SK-N-SH (cell line): ENCODE results near the gene BRD3. TPM values are rescaled to one million over a fixed set of nuclear protein-coding genes. Genes with fewer than 3 reads are reported as not detected.

ENCODE experiments used
- CTCF ChIA-PET: fragments of 300-600, 350-600 bp; formaldehyde crosslinking; extraction: SDS; loops from one replicate; lab custom pipeline; 2021; lab: Yijun Ruan, JAX
- POLR2A ChIA-PET: fragments of 350-600 bp; sonication (Branson Sonifier 250); formaldehyde crosslinking; extraction: SDS; loops from one replicate; lab custom pipeline; 2020; ENCODE audit warnings: antibody characterized with exemption, inconsistent platforms; lab: Yijun Ruan, JAX
- DNase-seq: peaks from one replicate; pipeline ENCODE4 v3.0.0; 2012
- H2AFZ ChIP-seq: fragments of 200-600 bp; sonication (generic); 2 replicates; pipeline ENCODE4 v1.8.1; 2016; ENCODE audit warnings: antibody characterized with exemption, mild to moderate bottlenecking, low read depth
- H3F3A ChIP-seq: fragments of 200-600 bp; sonication (generic); replicated peaks from 2 replicates; pipeline ENCODE3; 2016; ENCODE audit warnings: antibody characterized with exemption, mild to moderate bottlenecking; ENCODE audit not compliant: insufficient read depth
- H3K27ac ChIP-seq, 2 experiments: fragments of 200-500 bp in 1 of 2; fragments of 200-600 bp in 1 of 2; sonication (Bioruptor generic) in 1 of 2; sonication (generic), shearing (Covaris generic) in 1 of 2; 2 replicates each; pipeline versions ENCODE4 v1.5.1 to v1.6.1; 2014 to 2016; ENCODE audit warnings: low read depth in 2 of 2, inconsistent platforms in 1 of 2, low read length in 1 of 2, mild to moderate bottlenecking in 1 of 2, mixed read lengths in 1 of 2
- H3K27me3 ChIP-seq: fragments of 200-600 bp; sonication (generic), shearing (Covaris generic); 2 replicates; pipeline ENCODE4 v1.6.1; 2016; ENCODE audit warnings: mixed run types; ENCODE audit not compliant: insufficient read depth
- H3K36me3 ChIP-seq, 2 experiments: fragments of 200-500 bp in 1 of 2; fragments of 200-600 bp in 1 of 2; sonication (Bioruptor generic) in 1 of 2; sonication (generic) in 1 of 2; replicated peaks in 1 of 2; 2 replicates each; pipeline versions ENCODE3 to v1.5.1; 2014 to 2016; ENCODE audit warnings: low read length in 1 of 2, mild to moderate bottlenecking in 1 of 2; ENCODE audit not compliant: insufficient read depth in 2 of 2, control insufficient read depth in 1 of 2
- H3K4me1 ChIP-seq, 2 experiments: fragments of 200-500 bp in 1 of 2; fragments of 200-600 bp in 1 of 2; sonication (Bioruptor generic) in 1 of 2; sonication (generic), shearing (Covaris generic) in 1 of 2; 2 replicates each; pipeline versions ENCODE4 v1.5.1 to v1.6.1; 2014 to 2016; ENCODE audit warnings: low read depth in 1 of 2, low read length in 1 of 2, mixed run types in 1 of 2; ENCODE audit not compliant: insufficient read depth in 2 of 2, control insufficient read depth in 1 of 2
- H3K4me2 ChIP-seq: fragments of 200-600 bp; sonication (generic), shearing (Covaris generic); 2 replicates; pipeline ENCODE4 v1.6.1; 2017; ENCODE audit warnings: mixed run types
- H3K4me3 ChIP-seq, 2 experiments: fragments of 200-500 bp in 1 of 2; fragments of 200-600 bp in 1 of 2; sonication (Bioruptor generic) in 1 of 2; sonication (generic), shearing (Covaris generic) in 1 of 2; 2 replicates each; pipeline versions ENCODE4 v1.5.1 to v1.8.1; 2014 to 2016; ENCODE audit warnings: low read depth in 2 of 2, inconsistent platforms in 1 of 2, low read length in 1 of 2, mild to moderate bottlenecking in 1 of 2, mixed read lengths in 1 of 2, moderate library complexity in 1 of 2
- H3K79me2 ChIP-seq: fragments of 200-600 bp; sonication (generic); 2 replicates; pipeline ENCODE4 v1.8.1; 2017; ENCODE audit warnings: mild to moderate bottlenecking; ENCODE audit not compliant: insufficient read depth
- H3K9ac ChIP-seq: fragments of 200-600 bp; sonication (generic); 2 replicates; pipeline ENCODE4 v1.6.1; 2017; ENCODE audit warnings: mixed run types
- H3K9me2 ChIP-seq: fragments of 200-600 bp; sonication (generic); 2 replicates; pipeline ENCODE4 v1.6.1; 2017; ENCODE audit warnings: mixed run types
- H3K9me3 ChIP-seq: fragments of 200-600 bp; sonication (generic); 2 replicates; pipeline ENCODE4 v1.6.1; 2017; ENCODE audit warnings: mixed run types, mild to moderate bottlenecking, moderate library complexity
- H4K20me1 ChIP-seq: fragments of 200-600 bp; sonication (generic); 2 replicates; pipeline ENCODE4 v1.6.1; 2017; ENCODE audit warnings: mild to moderate bottlenecking, mixed run types; ENCODE audit not compliant: insufficient read depth
- CHD2 ChIP-seq: fragments of 150-350 bp; IDR thresholded peaks from 2 replicates; pipeline ENCODE4 v1.6.1; 2018; ENCODE audit warnings: low read length; ENCODE audit not compliant: partially characterized antibody
- FOSL2 ChIP-seq: IDR thresholded peaks from 2 replicates; pipeline ENCODE4 v1.4.0; 2012; ENCODE audit warnings: low read depth, mild to moderate bottlenecking, moderate library complexity, borderline replicate concordance
- FOXM1 ChIP-seq: IDR thresholded peaks from 2 replicates; pipeline ENCODE4 v1.4.0; 2012; ENCODE audit warnings: low read depth, mild to moderate bottlenecking
- IRF3 ChIP-seq: fragments of 150-350 bp; IDR thresholded peaks from 2 replicates; pipeline ENCODE4 v1.6.1; 2016; ENCODE audit warnings: mild to moderate bottlenecking, low read depth, low read length
- MAX ChIP-seq: IDR thresholded peaks from 2 replicates; pipeline ENCODE4 v1.4.0; 2012; ENCODE audit warnings: low read depth
- MXI1 ChIP-seq: IDR thresholded peaks from 2 replicates; pipeline ENCODE4 v1.6.1; 2012; ENCODE audit warnings: mild to moderate bottlenecking, low read depth, low read length, improper control_type of control experiment
- NFIC ChIP-seq: IDR thresholded peaks from 2 replicates; pipeline ENCODE4 v1.4.0; 2012; ENCODE audit warnings: borderline replicate concordance
- NRF1 ChIP-seq: IDR thresholded peaks from 2 replicates; pipeline ENCODE4 v1.6.1; 2012; ENCODE audit warnings: low read depth, mild to moderate bottlenecking, low read length
- POLR2AphosphoS5 ChIP-seq: IDR thresholded peaks from 2 replicates; pipeline ENCODE4 v1.6.1; 2012; ENCODE audit warnings: low read depth, low read length
- RCOR1 ChIP-seq: fragments of 150-350 bp; IDR thresholded peaks from 2 replicates; pipeline ENCODE4 v1.6.1; 2017; ENCODE audit warnings: antibody characterized with exemption, low read length
- SIN3A ChIP-seq: IDR thresholded peaks from 2 replicates; pipeline ENCODE4 v1.6.1; 2012; ENCODE audit warnings: low read depth, mild to moderate bottlenecking, low read length, moderate library complexity, borderline replicate concordance
- TEAD4 ChIP-seq: IDR thresholded peaks from 2 replicates; pipeline ENCODE4 v1.4.0; 2012; ENCODE audit warnings: mild to moderate bottlenecking, borderline replicate concordance; ENCODE audit not compliant: insufficient read depth
- USF2 ChIP-seq: fragments of 150-350 bp; IDR thresholded peaks from 2 replicates; pipeline ENCODE4 v1.6.1; 2017; ENCODE audit warnings: antibody characterized with exemption, low read length, low read depth, borderline replicate concordance
- YY1 ChIP-seq: IDR thresholded peaks from 2 replicates; pipeline ENCODE4 v1.4.0; 2012; ENCODE audit warnings: low read depth, mild to moderate bottlenecking
- ZBTB33 ChIP-seq: IDR thresholded peaks from 2 replicates; pipeline ENCODE4 v1.4.0; 2012; ENCODE audit warnings: low read depth, borderline replicate concordance
- WGBS: methylation state at CpG from one replicate; pipeline ENCODE4 v1.1.6; 2017; ENCODE audit warnings: low lambda C conversion rate; 5-methylcytosine and 5-hydroxymethylcytosine counted together
- polyA plus RNA-seq, 3 experiments: library from polyadenylated mRNA; depleted of rRNA; stranded (reverse); fragments of >200 nt; gene quantifications; 2 replicates each; pipeline ENCODE4 v1.2.3, GENCODE V29; 2012

Gene BRD3
- polyA plus RNA-seq, 1 of the 3 experiments (the other 2 are of a cell fraction), result 11.4 TPM

GRCh38 chr9:134069480-134070399 lies 1.9 kb upstream of the BRD3 start:
- POLR2A ChIA-PET, result no interaction called here
- WGBS, result 33% methylated on average over 12 of the region's 12 CpGs

More at GRCh38 chr9:134069480-134070399, 1.9 kb upstream of the BRD3 start:
- no peaks in the 10 kb centered on the region for H3K9me2 ChIP-seq
- no peak overlapping the region for H2AFZ ChIP-seq
- no peaks in the 10 kb centered on the region for H3K36me3 ChIP-seq
- H3K9ac ChIP-seq, result no peak overlapping the region
- no peak overlapping the region for H3K4me3 ChIP-seq
- TF ChIP-seq YY1, result no peak
- TF ChIP-seq CHD2, result no peak
- no peak for TF ChIP-seq NFIC
- no peak for TF ChIP-seq MAX
- TF ChIP-seq USF2, result no peak
- no peak for TF ChIP-seq FOSL2
- TF ChIP-seq NRF1, result no peak
- no peak for TF ChIP-seq TEAD4
- no peak for TF ChIP-seq MXI1
- TF ChIP-seq POLR2AphosphoS5, result no peak
- no peak for TF ChIP-seq RCOR1
- no peak for TF ChIP-seq IRF3
- TF ChIP-seq SIN3A, result no peak
- TF ChIP-seq ZBTB33, result no peak
- TF ChIP-seq FOXM1, result no peak
- CTCF ChIA-PET, result no interaction called here
- peaks cover 8% of the 10 kb centered on the region for H3F3A ChIP-seq
- peaks cover 32% of the 10 kb centered on the region; the same call in 1 of the 2 replicates for H3K27me3 ChIP-seq
- H3K79me2 ChIP-seq, result peaks cover 24% of the 10 kb centered on the region
- H3K4me2 ChIP-seq, result peak overlapping the region; percentile 88; the same call in 1 of the 2 replicates
- peaks cover 0 to 11% of the 10 kb centered on the region in 2 experiments; a peak in 1 of 4 replicates for H3K4me1 ChIP-seq
- H3K9me3 ChIP-seq, result no peaks in the 10 kb centered on the region
- H3K27ac ChIP-seq, result no peak overlapping the region
- no peak for DNase-seq
- H4K20me1 ChIP-seq, result peaks cover 19% of the 10 kb centered on the region
